ENCODE measurements around the gene TRAK2.
A peak's percentile ranks its signal among the peaks of the same experiment; 100 is the strongest.

TRAK2 gene

GRCh38 chr2:201482543-201482942 lies 31.3 kb upstream of the TRAK2 start:
- no peak overlapping the region for H3K4me3 ChIP-seq (ENCODE audit: low read length)
- TF ChIP-seq CTCF (conservative IDR thresholded peaks at IDR 0.05; ENCODE audit: low read length) = no peak
- no peak for DNase-seq (ENCODE audit: low read depth)

GRCh38 chr2:201472411-201472810 lies 21.2 kb upstream of the TRAK2 start:
- no peak overlapping the region for H3K4me3 ChIP-seq (ENCODE audit: low read length)
- no peak for DNase-seq (ENCODE audit: low read depth)
- no peak for TF ChIP-seq CTCF (conservative IDR thresholded peaks at IDR 0.05; ENCODE audit: low read length)

GRCh38 chr2:201471732-201472393 lies 20.6 kb upstream of the TRAK2 start:
- TF ChIP-seq CTCF (conservative IDR thresholded peaks at IDR 0.05; ENCODE audit: low read length) = no peak
- peak; percentile 83 for DNase-seq (ENCODE audit: low read depth)
- H3K4me3 ChIP-seq (ENCODE audit: low read length) = no peak overlapping the region

GRCh38 chr2:201470821-201471731 lies 19.8 kb upstream of the TRAK2 start:
- TF ChIP-seq CTCF (conservative IDR thresholded peaks at IDR 0.05; ENCODE audit: low read length) = no peak
- no peak overlapping the region for H3K4me3 ChIP-seq (ENCODE audit: low read length)
- DNase-seq (ENCODE audit: low read depth) = no peak

GRCh38 chr2:201467666-201468065 lies 16.4 kb upstream of the TRAK2 start:
- DNase-seq (ENCODE audit: low read depth) = no peak

GRCh38 chr2:201466050-201466675 lies 14.9 kb upstream of the TRAK2 start:
- TF ChIP-seq CTCF (conservative IDR thresholded peaks at IDR 0.05; ENCODE audit: low read length) = no peak
- H3K4me3 ChIP-seq (ENCODE audit: low read length) = no peak overlapping the region
- DNase-seq (ENCODE audit: low read depth) = peak; percentile 66

More at GRCh38 chr2:201467666-201468065, 16.4 kb upstream of the TRAK2 start:
- H3K4me3 ChIP-seq (ENCODE audit: low read length) = no peak overlapping the region
- TF ChIP-seq CTCF (conservative IDR thresholded peaks at IDR 0.05; ENCODE audit: low read length) = no peak
